ENCODE results near the gene METRN.

The METRN gene

GRCh38 chr16:727291-727977 lies 12.5 kb downstream of the METRN start:
- H3K27ac Mint-ChIP-seq: no peak overlapping the region
- no peaks in the 10 kb centered on the region for H3K36me3 Mint-ChIP-seq (ENCODE audit: low read depth)
- H3K4me1 Mint-ChIP-seq (ENCODE audit: low read depth): no peaks in the 10 kb centered on the region
- peak overlapping the region; percentile 14 for H3K4me3 Mint-ChIP-seq
- peaks cover 4% of the 10 kb centered on the region for H3K27me3 Mint-ChIP-seq (ENCODE audit: low read depth)
- H3K9me3 Mint-ChIP-seq: no peaks in the 10 kb centered on the region

- Mint-ChIP-seq H3K27me3 (ENCODE audit: low read depth) (peaks cover 4% of the 10 kb centered on the region), H3K36me3 (ENCODE audit: low read depth) (no peaks in the 10 kb centered on the region), H3K27ac (no peak overlapping the region), H3K9me3 (no peaks in the 10 kb centered on the region), H3K4me3 (peak overlapping the region; percentile 17), H3K4me1 (ENCODE audit: low read depth) (no peaks in the 10 kb centered on the region)
These were observed 13.4 kb downstream of the METRN start for GRCh38 chr16:728131-728889.

- H3K36me3 Mint-ChIP-seq (ENCODE audit: low read depth): no peaks in the 10 kb centered on the region
- H3K4me1 Mint-ChIP-seq (ENCODE audit: low read depth): no peaks in the 10 kb centered on the region
- no peak overlapping the region for H3K4me3 Mint-ChIP-seq
- peaks cover 4% of the 10 kb centered on the region for H3K27me3 Mint-ChIP-seq (ENCODE audit: low read depth)
- no peaks in the 10 kb centered on the region for H3K9me3 Mint-ChIP-seq
- no peak overlapping the region for H3K27ac Mint-ChIP-seq
These were observed 14.2 kb downstream of the METRN start for GRCh38 chr16:728890-729744.

DNA sequence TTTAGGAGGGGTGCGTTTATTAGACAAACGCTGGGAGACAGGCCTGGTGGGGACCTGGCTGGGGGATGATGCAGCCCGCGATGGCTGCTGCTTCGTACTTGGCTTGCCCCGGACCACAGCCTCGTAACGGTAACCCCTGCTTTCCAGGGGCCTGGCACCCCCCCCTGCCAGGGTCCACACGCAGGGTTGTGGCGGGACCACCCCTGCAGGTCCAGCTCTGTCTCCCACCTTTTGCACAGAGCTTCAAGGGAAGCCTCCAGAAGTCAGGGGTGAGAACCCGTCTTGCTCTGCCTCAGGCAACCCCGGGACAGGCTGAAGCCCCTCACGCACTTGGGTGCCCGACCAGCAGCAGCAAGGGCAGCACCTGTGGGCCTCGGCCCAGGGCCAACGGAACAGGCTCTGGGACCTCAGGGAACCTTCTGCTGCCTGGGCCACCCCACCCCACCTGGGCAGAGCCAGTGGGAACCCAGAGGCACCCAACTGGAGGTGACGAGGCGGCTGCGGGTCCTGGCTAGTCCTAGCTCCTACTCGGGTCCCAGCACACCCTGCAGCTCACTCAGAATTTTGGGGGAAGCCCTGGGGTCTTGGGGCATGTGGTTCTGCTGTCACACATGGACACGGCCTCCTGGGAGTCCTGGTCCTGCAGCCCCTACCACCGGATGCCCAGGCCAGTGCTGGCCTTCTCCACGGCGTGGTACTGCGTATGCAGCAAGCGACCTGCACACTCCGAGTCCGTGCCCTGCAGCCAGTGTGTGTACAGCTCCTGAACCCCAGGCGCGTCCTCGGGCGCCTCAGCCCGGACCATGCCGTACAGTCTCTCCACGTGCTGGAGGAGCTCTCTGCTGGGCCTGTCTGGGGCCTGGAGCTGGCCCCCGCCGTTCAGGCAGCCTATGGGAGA lies 15.1 kb downstream of the METRN start:
- Mint-ChIP-seq H3K27ac (no peak overlapping the region), H3K4me1 (ENCODE audit: low read depth) (no peaks in the 10 kb centered on the region), H3K27me3 (ENCODE audit: low read depth) (peaks cover 4% of the 10 kb centered on the region), H3K4me3 (no peak overlapping the region), H3K9me3 (no peaks in the 10 kb centered on the region), H3K36me3 (ENCODE audit: low read depth) (no peaks in the 10 kb centered on the region)

GRCh38 chr16:730666-731509 lies 16.0 kb downstream of the METRN start:
- peaks cover 4% of the 10 kb centered on the region for H3K4me1 Mint-ChIP-seq (ENCODE audit: low read depth)
- H3K4me3 Mint-ChIP-seq: no peak overlapping the region
- H3K27me3 Mint-ChIP-seq (ENCODE audit: low read depth): no peaks in the 10 kb centered on the region
- H3K9me3 Mint-ChIP-seq: no peaks in the 10 kb centered on the region
- H3K36me3 Mint-ChIP-seq (ENCODE audit: low read depth): peaks cover 4% of the 10 kb centered on the region
- H3K27ac Mint-ChIP-seq: no peak overlapping the region

GRCh38 chr16:732332-732731 lies 17.4 kb downstream of the METRN start:
- Mint-ChIP-seq H3K27ac (no peak overlapping the region), H3K36me3 (ENCODE audit: low read depth) (peaks cover 4% of the 10 kb centered on the region)

DNA sequence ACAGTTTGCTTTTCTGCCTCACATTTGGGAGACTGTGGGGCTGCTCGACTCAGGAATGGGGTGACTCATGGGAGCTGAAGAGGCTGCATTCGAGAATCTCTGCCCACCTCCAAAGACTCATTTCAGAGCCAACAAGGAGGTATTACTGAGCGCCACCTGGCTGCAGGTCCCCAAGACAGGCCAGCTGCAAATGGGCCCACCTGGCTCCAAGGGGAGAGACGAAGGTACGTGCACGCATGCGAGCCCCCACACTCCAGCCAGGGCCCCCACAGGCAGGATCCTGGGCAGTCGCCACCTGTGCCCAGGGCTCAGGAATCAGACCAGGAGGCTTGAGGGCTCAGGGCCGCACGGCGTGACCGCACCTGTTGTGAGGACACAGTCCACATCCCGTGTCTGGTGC lies 18.0 kb downstream of the METRN start:
- H3K36me3 Mint-ChIP-seq (ENCODE audit: low read depth): peaks cover 6% of the 10 kb centered on the region
- no peaks in the 10 kb centered on the region for H3K9me3 Mint-ChIP-seq
- no peaks in the 10 kb centered on the region for H3K27me3 Mint-ChIP-seq (ENCODE audit: low read depth)
- no peak overlapping the region for H3K27ac Mint-ChIP-seq
- H3K4me3 Mint-ChIP-seq: no peak overlapping the region
- H3K4me1 Mint-ChIP-seq (ENCODE audit: low read depth): peaks cover 9% of the 10 kb centered on the region

More at GRCh38 chr16:732332-732731, 17.4 kb downstream of the METRN start:
- peaks cover 7% of the 10 kb centered on the region for H3K4me1 Mint-ChIP-seq (ENCODE audit: low read depth)
- H3K9me3 Mint-ChIP-seq: no peaks in the 10 kb centered on the region
- no peak overlapping the region for H3K4me3 Mint-ChIP-seq
- no peaks in the 10 kb centered on the region for H3K27me3 Mint-ChIP-seq (ENCODE audit: low read depth)

DNA sequence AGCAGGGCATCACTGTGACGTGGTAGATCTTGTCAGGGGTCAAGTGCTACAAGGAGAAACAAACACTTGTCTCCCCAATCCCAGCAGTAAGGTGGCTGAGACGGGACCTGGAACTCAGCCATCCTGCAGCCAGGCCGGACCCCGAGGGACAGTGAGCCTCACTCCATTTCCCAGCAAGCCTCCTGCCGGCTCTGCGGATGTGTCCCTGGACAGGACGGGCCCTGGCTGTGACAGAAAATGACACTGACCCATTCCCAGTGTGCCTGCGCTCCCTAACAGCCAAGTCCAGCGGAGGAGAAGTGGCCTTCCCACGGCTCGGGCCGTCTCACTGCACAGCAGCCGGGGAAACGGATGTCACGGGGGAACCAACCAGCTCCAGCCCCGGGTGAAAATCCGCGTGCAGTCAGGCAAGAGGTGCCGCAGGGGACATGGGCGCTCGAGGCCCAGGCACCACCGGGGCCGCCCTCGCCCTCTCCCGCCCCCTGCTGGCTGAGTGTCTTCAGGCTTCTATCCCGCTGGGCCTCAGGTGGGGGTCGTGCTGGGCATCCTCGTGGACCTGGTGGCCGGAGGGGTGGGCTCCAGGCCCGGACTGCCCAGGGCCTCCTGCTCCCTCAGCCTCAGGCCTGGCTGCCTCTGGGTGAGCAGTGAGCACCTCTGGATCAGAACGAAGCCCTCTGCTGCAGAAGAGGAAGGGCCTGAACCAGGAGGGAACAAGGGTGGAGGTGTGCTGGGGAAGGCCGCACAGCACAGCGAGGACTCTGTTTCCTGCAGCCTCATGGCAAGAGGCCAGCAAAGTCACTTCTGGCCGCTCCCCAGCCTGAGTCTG lies 18.7 kb downstream of the METRN start:
- Mint-ChIP-seq H3K36me3 (ENCODE audit: low read depth) (peaks cover 6% of the 10 kb centered on the region), H3K27ac (no peak overlapping the region), H3K4me3 (no peak overlapping the region), H3K9me3 (no peaks in the 10 kb centered on the region), H3K27me3 (ENCODE audit: low read depth) (no peaks in the 10 kb centered on the region), H3K4me1 (ENCODE audit: low read depth) (peaks cover 11% of the 10 kb centered on the region)

DNA sequence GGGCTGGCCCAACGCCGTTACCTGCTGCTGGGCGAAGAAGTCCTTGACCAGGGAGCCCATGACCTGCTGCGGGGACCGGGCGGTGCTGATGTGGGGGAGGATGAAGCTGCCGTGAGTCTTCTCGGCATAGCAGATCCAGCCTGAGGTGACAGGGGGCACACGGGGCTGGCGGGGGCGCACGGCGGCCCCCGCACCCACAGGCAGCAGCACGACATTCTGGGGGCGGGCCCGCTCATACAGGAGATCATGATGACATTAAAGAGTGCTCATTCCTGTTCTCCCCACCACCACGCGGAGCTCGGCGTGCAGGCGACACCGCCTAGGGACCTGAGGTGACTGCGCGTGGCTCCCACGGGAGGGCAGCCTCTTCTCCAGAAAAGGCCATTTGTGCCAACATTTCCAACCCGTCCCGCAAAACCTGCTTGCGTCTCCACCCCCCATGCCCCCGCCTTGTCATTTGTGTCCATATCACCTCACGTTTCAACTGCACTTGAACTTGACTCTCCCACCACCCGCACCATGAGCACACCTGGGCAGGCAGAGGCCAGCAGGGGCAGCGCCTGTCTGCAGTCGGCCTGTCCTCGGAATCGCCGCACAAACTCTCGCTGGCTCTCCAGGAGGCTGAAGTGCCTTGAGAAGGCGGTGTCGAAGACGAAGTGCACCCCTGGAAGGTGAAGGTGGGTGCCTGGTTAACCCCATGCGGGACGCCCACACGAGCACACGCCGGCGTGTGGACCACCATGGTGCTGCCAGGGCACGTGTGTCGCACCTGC lies 19.5 kb downstream of the METRN start:
- Mint-ChIP-seq H3K27ac (no peak overlapping the region), H3K9me3 (no peaks in the 10 kb centered on the region), H3K36me3 (ENCODE audit: low read depth) (peaks cover 10% of the 10 kb centered on the region), H3K4me1 (ENCODE audit: low read depth) (peaks cover 14% of the 10 kb centered on the region), H3K27me3 (ENCODE audit: low read depth) (no peaks in the 10 kb centered on the region), H3K4me3 (no peak overlapping the region)

- no peak overlapping the region for H3K27ac Mint-ChIP-seq
- H3K4me1 Mint-ChIP-seq (ENCODE audit: low read depth): peaks cover 17% of the 10 kb centered on the region
- peak overlapping the region; percentile 47 for H3K4me3 Mint-ChIP-seq
- H3K36me3 Mint-ChIP-seq (ENCODE audit: low read depth): peaks cover 10% of the 10 kb centered on the region
- no peaks in the 10 kb centered on the region for H3K27me3 Mint-ChIP-seq (ENCODE audit: low read depth)
- H3K9me3 Mint-ChIP-seq: no peaks in the 10 kb centered on the region
These were observed 20.3 kb downstream of the METRN start for GRCh38 chr16:734981-735881.

DNA sequence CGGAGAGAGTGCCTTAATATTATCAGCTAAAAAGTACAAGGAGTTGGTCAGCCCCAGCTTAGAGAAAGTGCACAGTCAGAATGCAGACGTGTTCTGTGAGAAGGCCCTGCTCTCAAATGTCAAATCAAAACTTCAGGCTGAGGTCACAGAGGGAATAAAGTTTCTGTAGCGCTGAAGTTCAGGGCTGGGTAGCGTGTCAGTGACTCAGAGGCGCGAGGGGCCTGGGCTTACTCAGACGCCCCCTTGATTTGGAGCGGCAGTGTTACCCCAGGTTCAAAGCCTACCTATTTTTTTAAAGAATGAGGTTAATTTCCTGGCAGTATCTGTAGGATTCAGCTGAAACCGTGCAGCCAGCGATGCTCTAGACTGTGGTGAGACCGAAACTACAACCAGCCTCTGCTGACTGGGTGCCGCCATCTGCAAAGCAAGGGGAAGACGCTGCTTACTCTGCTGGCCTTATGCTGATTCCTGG lies 21.1 kb downstream of the METRN start:
- Mint-ChIP-seq H3K9me3 (no peaks in the 10 kb centered on the region), H3K27ac (peak overlapping the region; percentile 58), H3K4me1 (ENCODE audit: low read depth) (peaks cover 17% of the 10 kb centered on the region), H3K4me3 (peak overlapping the region; percentile 47), H3K27me3 (ENCODE audit: low read depth) (no peaks in the 10 kb centered on the region), H3K36me3 (ENCODE audit: low read depth) (peaks cover 10% of the 10 kb centered on the region)

Data from T-helper 1 cell treated with Interleukin-12 subunit alpha and Interleukin-12 subunit beta and Interleukin-4 antibody, amounts not matched to agents 30 μg/mL and 1 μg/mL, for 36 hours (primary cell).